GM20000 (cell line): Measurements from ENCODE around the gene ZNF614.
"Not testable (repeated sequence)": the region's sequence is repeated elsewhere in the genome, so short reads cannot be mapped to it uniquely, and the experiment has no call there.

Experiments
- DNase-seq: peaks from one replicate; pipeline ENCODE4 v3.0.0; 2012; ENCODE audit warnings: low spot score
- TF ChIP-seq, protein P1 (sequence below): IDR thresholded peaks from 2 replicates; pipeline ENCODE4 v1.5.1; 2012; ENCODE audit warnings: mild to moderate bottlenecking, control low read depth; ENCODE audit errors: extremely low read depth, missing control alignments

ZNF614 gene

GRCh38 chr19:52039169-52039568 is 11.0 kb upstream of the ZNF614 start:
- no peak for DNase-seq
- TF ChIP-seq, protein P1, sequence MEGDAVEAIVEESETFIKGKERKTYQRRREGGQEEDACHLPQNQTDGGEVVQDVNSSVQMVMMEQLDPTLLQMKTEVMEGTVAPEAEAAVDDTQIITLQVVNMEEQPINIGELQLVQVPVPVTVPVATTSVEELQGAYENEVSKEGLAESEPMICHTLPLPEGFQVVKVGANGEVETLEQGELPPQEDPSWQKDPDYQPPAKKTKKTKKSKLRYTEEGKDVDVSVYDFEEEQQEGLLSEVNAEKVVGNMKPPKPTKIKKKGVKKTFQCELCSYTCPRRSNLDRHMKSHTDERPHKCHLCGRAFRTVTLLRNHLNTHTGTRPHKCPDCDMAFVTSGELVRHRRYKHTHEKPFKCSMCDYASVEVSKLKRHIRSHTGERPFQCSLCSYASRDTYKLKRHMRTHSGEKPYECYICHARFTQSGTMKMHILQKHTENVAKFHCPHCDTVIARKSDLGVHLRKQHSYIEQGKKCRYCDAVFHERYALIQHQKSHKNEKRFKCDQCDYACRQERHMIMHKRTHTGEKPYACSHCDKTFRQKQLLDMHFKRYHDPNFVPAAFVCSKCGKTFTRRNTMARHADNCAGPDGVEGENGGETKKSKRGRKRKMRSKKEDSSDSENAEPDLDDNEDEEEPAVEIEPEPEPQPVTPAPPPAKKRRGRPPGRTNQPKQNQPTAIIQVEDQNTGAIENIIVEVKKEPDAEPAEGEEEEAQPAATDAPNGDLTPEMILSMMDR: no peak

DNA sequence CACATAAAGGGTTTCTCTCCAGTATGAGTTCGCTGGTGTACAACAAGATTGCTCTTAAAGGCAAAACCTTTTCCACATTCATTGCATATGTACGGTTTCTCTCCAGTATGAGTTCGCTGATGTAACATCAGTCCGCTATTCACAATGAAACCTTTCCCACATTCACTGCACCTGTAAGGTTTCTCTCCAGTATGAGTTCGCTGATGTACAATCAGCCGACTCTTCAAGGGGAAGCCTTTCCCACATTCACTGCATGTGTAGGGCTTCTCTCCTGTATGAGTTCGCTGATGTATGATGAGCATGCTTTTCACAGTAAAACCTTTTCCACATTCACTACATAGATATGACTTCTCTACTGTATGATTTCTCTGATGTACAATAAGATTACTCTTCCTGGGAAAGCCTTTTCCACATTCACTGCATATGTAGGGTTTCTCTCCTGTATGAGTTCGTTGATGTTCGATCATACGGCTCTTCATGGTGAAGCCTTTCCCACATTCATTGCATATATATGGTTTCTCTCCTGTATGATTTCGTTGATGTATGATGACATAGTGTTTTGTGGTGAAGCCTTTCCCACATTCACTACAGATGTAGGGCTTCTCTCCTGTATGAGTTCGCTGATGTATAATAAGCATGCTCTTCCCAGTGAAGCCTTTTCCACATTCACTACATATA is 6.0 kb upstream of the ZNF614 start:
- no peak for DNase-seq
- TF ChIP-seq, protein P1: no peak

- TF ChIP-seq, protein P1: no peak
- no peak for DNase-seq
Observed at GRCh38 chr19:52028780-52029123, 573 bp upstream of the ZNF614 start.

GRCh38 chr19:52026255-52026990 is 1.8 kb downstream of the ZNF614 start:
- DNase-seq: not testable (repeated sequence)

DNA sequence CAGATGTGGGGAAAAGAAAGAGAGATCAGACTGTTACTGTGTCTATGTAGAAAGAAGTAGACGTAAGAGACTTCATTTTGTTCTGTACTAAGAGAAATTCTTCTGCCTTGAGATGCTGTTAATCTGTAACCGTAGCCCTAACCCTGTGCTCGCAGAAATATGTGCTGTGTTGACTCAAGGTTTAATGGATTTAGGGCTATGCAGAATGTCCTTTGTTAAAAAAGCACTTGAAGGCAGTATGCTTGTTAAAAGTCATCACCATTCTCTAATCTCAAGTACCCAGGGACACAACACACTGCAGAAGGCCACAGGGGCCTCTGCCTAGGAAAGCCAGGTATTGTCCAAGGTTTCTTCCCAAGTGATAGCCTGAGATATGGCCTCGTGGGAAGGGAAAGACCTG is 3.7 kb downstream of the ZNF614 start:
- DNase-seq: not testable (repeated sequence)

DNA sequence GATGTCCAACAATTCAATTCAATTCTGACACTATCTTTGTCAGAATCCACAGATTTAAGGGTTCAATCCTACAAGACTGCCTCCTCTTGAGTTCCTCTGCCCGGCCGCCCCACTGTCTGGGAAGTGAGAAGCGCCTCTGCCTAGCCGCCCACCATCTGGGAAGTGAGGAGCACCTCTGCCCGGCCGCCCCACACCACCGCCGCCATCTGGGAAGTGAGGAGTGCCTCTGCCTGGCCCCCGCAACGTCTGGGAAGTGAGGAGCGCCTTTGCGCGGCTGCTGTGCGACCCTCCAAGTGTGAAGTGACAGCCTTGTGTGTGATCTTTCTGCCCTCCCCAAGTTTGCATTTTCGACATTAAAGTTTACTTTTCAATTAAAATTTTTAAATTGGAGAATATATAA is 6.0 kb downstream of the ZNF614 start:
- no peak for DNase-seq
- TF ChIP-seq, protein P1: no peak

GRCh38 chr19:52020506-52020905 is 7.7 kb downstream of the ZNF614 start:
- DNase-seq: no peak
- TF ChIP-seq, protein P1: no peak

- TF ChIP-seq, protein P1: no peak
- no peak for DNase-seq
Observed at GRCh38 chr19:52010674-52011073, 17.5 kb downstream of the ZNF614 start.
